NAMALWA (cell line): ENCODE measurements around the gene CPNE4.

Source experiments
- DNase-seq: peaks from one replicate; pipeline ENCODE4 v3.0.0-alpha.2; 2015; ENCODE audit warnings: low spot score

Gene CPNE4

GRCh38 chr3:131694376-131694775, 340.4 kb downstream of the CPNE4 start:
- DNase-seq = no peak

GRCh38 chr3:131692356-131692755, 342.5 kb downstream of the CPNE4 start:
- no peak for DNase-seq

- no peak for DNase-seq
These were observed 344.0 kb downstream of the CPNE4 start for GRCh38 chr3:131690800-131691199.

- no peak for DNase-seq
These were observed 346.4 kb downstream of the CPNE4 start for GRCh38 chr3:131688370-131688769.

DNA sequence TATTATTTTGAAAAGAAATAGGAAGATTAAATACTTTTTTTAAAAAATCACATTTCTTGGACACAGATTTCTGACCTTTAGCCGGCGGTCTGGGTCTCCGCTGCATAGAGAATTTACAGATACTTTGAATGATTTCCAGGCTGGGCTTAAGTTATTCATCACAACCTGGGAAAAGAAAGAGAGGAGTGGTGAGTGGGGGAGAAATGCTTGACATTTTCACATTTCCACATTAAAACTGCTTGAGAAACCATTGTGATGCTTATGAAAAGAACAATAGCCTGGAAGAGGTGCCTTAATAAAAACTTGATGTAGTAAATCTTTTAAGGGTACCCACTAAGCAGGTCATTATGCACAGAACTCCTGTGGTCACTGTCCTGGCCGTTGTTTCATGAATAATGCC, 365.2 kb downstream of the CPNE4 start:
- no peak for DNase-seq

- DNase-seq = no peak
These were observed 376.0 kb downstream of the CPNE4 start for GRCh38 chr3:131658771-131659170.

GRCh38 chr3:131658115-131658514, 376.7 kb downstream of the CPNE4 start:
- no peak for DNase-seq

GRCh38 chr3:131655070-131655690, 379.6 kb downstream of the CPNE4 start:
- no peak for DNase-seq

DNA sequence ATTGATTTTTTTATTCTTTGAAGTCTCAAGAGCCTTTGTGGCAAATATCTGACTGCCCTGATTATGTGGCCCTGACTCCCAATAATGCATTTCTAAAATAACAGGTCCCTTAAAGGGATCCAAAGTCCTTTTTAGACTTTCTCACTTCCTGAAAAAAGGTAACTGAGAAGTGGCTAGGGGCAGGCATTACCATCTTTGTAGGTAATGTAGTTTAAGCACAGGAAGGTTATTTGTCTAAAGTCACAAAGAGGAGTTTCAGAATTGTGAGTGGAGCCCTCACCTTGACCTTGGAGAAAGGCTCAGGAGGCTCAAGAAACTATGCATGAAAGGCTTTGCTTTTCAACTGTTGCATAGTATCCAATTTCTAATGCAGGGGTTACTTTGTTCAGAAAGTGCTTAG, 389.2 kb downstream of the CPNE4 start:
- DNase-seq = no peak

DNA sequence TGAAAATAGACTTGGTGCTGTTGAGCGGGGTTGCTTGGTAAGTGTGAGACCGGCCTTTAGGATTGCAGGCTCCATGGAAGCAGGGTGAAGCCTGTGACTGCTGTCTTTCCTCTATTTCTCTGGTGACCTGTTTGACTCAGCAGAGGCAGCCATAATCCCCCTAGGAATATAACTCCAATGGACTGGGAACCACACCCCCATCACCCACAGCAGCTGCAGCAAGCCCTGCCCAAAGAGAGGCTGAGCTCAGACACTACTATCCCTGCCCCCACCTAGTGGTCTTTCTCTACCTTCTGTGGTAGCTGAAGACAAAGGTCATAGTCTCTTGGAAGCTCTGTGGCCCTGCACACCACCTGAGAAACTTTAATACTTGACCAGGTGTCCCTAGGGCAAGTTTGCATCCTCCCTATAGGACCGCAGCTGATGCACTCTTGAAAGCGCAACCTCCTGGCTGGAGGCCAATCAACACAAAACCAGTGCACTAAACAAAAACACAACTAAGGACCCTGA, 398.5 kb downstream of the CPNE4 start:
- no peak for DNase-seq

- DNase-seq = no peak
These were observed 404.0 kb downstream of the CPNE4 start for GRCh38 chr3:131630807-131631206.

GRCh38 chr3:131630097-131630496, 404.7 kb downstream of the CPNE4 start:
- DNase-seq = no peak

- no peak for DNase-seq
These were observed 411.4 kb downstream of the CPNE4 start for GRCh38 chr3:131623431-131623830.

DNA sequence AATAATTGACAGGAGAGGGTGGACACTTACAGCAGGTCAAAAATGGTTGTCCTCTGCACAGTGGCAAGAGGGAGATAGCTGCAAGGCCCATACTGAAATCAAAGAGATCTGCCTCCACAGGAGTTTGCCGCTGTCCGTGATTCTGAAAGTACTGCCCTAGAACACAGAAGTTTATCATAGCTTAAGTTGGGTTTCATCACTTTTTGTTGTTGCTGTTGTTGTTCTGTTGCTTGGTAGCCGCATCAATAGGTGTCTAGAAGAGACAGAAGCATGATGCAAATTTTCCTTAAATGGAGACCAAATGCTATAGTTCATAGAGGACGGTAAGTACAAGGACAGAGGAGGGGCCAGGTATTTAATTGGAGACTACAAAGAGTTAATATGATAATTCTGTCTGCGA, 412.1 kb downstream of the CPNE4 start:
- DNase-seq = no peak

DNA sequence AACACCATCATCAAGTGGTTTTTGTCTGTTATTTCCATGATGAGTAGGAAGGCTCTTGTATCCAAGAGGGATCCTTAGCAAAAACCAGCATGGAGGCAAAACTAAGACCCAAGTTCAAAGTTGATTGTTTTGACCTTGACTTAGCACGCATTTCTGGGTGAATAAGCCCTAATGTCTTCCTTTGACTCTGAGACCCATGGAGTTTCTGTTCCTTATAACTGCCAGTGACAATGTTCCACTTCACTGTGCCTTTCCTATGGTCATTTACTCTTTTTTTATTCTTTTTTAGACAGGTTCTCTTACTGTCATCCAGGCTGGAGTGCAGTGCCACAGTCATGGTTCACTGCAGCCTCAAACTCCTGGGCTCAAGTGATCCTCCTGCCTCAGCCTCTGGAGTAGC, 413.8 kb downstream of the CPNE4 start:
- DNase-seq = no peak

DNA sequence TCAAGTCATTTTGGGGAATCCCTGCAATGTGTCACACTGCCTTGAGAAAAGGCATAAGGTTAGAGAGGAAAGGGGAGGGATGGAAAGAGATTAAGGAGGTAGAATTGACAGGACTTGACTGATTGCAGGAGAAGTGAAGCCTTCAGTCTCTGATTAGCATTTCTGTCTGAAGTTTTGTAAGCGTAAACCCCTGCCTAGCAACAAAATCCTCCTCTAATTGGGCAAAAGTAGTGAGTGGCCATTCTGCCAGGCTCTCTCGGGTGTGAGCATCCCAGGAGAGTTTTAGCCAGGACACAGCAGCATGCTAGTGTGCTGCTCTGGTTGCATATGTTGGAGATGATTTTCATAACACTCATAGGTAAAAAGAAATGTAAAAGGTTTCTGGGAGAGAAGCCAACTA, 415.0 kb downstream of the CPNE4 start:
- no peak for DNase-seq

DNA sequence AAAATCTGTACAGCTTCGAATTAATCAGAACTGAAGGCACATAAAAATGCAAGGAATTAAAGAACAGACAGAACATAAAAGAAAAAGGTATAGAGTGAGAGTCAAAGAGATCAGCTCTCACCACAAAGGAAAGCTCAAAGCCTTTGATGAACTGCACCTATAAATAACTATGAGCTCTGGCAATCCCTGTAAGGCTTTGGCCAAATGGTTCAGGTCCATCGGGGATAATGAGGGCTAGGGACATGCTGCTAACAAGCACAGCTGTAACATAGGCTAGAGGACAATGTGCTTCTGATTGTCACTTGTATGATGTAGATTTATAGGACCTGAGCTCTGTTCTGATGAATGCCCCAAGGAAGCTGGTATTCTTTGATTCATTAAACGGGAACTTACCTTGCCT, 418.1 kb downstream of the CPNE4 start:
- no peak for DNase-seq

DNA sequence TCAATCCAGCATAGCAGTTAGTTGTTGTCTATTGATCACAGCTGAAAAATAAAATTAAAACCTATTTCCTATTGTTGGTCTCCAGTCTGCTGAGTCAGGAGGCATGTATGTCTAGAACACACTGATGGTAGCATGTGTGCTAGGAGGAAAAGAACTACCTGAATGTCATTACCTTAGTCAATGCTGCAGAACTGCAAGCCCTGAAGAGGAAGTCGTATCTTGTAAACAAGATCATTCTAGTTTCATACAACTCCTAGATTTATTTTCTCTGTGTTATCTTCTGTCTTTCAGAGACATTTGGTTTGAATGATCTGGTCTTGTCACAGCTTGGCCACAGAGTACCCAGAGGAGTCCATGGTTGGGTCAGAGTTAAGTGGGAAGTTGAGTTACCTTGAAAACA, 422.1 kb downstream of the CPNE4 start:
- DNase-seq = no peak

DNA sequence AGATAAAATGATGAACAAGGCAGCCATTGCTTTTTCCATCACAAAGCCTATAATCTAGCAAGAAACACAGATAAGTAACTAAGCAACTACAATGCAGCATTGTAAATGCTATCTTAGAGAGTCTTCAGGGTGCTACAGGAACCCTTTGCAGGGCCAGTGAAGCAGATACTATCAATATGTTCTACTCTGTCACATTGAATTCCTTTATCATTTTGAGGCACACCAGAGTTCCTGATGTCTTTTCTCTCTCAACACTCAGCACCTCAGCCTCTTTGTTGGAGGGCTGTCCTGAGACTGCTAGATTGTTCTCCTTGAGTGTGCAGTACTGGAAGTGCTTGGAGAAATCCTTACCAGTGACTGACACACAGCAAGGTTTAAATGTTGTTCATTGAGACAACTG, 424.6 kb downstream of the CPNE4 start:
- no peak for DNase-seq

- DNase-seq = no peak
These were observed 426.1 kb downstream of the CPNE4 start for GRCh38 chr3:131608741-131609140.

GRCh38 chr3:131608296-131608695, 426.5 kb downstream of the CPNE4 start:
- DNase-seq = no peak

DNA sequence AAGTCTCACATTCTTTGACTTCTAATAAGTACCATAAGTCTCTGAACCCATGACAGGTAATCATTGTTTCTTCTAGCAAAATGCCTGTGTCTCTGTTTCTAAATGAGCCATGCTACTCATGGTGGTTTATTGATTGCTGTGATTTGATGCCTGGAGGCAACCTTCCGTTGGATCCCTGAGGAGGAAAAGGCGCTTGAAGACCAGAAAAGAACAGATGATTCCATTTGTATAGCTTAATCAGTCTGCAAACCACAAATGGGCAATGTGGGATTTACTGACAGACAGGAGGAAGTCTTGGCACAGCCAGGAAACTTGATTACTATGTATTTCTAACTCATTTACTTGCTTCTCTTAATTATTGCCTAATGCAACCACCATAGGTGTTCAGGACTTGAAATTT, 428.9 kb downstream of the CPNE4 start:
- no peak for DNase-seq

DNA sequence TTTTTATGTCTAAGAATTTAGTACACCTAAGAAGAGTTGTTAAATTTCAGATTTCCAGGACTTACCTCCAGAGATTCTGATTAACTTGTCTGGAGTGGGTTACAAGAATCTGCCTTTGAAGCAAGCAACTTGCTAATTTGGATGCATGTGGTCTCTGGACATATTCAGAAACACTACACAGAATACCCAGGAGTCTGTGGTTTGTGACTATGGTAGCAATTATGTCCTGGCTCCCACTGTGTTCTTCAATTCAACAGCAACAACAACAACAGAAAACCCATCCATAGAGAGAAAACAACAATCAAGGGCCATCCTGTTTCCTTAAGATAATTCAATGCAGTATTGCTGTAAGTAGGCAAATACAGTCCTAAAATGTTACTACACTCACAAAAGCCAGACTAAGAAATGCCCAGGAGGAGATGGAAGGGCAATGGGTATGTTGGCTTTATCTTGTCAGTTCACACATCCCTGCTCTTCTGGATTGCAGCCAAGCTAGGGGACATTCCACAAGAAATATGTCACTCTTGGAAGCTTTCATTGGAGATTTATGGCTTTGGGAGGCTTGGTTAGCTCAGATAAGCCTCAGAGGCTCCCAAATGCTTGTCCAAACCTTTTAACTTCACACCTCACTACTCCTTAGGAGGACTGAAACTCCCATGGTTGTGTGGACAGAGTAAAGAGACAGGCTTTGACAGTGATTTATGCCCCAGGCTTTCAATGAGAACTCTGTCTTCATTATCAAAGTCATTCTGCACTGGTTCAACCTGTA, 432.6 kb downstream of the CPNE4 start:
- DNase-seq = no peak

GRCh38 chr3:131597816-131598215, 437.0 kb downstream of the CPNE4 start:
- no peak for DNase-seq
